HepG2 (cell line): Measurements from ENCODE around the gene SLC35A1. TPM values are rescaled to one million over a fixed set of nuclear protein-coding genes. Genes with fewer than 3 reads are reported as not detected.

Experiments used
- ARID2 ChIP-seq: sonication (generic); formaldehyde crosslinking; IDR thresholded peaks from 2 replicates; pipeline ENCODE4 v1.8.1; 2022; ENCODE audit warnings: mild to moderate bottlenecking, missing genetic modification reagents, borderline replicate concordance
- ARID5B ChIP-seq: IDR thresholded peaks from 2 replicates; pipeline ENCODE4 v1.4.0; 2020; ENCODE audit warnings: mild to moderate bottlenecking, missing genetic modification reagents
- BCL3 ChIP-seq: sonication (generic); formaldehyde crosslinking; IDR thresholded peaks from 2 replicates; pipeline ENCODE4 v1.5.1; 2020; ENCODE audit warnings: mild to moderate bottlenecking, missing genetic modification reagents, moderate library complexity
- CENPX ChIP-seq: sonication (generic); formaldehyde crosslinking; IDR thresholded peaks from 2 replicates; pipeline ENCODE4 v1.9.0; 2021; ENCODE audit warnings: mild to moderate bottlenecking, missing genetic modification reagents, moderate library complexity
- FOXA3 ChIP-seq: IDR thresholded peaks from 2 replicates; pipeline ENCODE4 v1.6.1; 2016; ENCODE audit warnings: missing genetic modification reagents, missing compliant biosample characterization
- HNF4A ChIP-seq: sonication (generic); formaldehyde crosslinking; IDR thresholded peaks from 2 replicates; pipeline ENCODE4 v1.4.0; 2020; ENCODE audit warnings: missing genetic modification reagents
- SALL2 ChIP-seq: sonication (generic); formaldehyde crosslinking; IDR thresholded peaks from 2 replicates; pipeline ENCODE4 v1.8.1; 2023; ENCODE audit warnings: mild to moderate bottlenecking, missing genetic modification reagents, inconsistent platforms
- SETDB1 ChIP-seq: sonication (generic); formaldehyde crosslinking; IDR thresholded peaks from 2 replicates; pipeline ENCODE4 v1.5.1; 2020; ENCODE audit warnings: missing genetic modification reagents, mild to moderate bottlenecking, borderline replicate concordance
- SNAPC2 ChIP-seq: sonication (generic); formaldehyde crosslinking; IDR thresholded peaks from 2 replicates; pipeline ENCODE4 v1.8.1; 2022; ENCODE audit warnings: mild to moderate bottlenecking, missing genetic modification reagents
- SOX5 ChIP-seq: IDR thresholded peaks from 2 replicates; pipeline ENCODE4 v1.6.1; 2016; ENCODE audit warnings: borderline replicate concordance
- TAF1 ChIP-seq: sonication (generic); formaldehyde crosslinking; IDR thresholded peaks from 2 replicates; pipeline ENCODE4 v1.4.0; 2020; ENCODE audit warnings: missing genetic modification reagents
- ZBTB20 ChIP-seq: sonication (generic); formaldehyde crosslinking; IDR thresholded peaks from 2 replicates; pipeline ENCODE4 v1.8.1; 2023; ENCODE audit warnings: missing genetic modification reagents, low read depth, mild to moderate bottlenecking, borderline replicate concordance
- ZBTB4 ChIP-seq: sonication (generic); formaldehyde crosslinking; IDR thresholded peaks from 2 replicates; pipeline ENCODE4 v1.4.0; 2020; ENCODE audit warnings: missing genetic modification reagents, mild to moderate bottlenecking, borderline replicate concordance
- ZNF552 ChIP-seq: sonication (generic); formaldehyde crosslinking; IDR thresholded peaks from 2 replicates; pipeline ENCODE4 v1.9.0; 2022; ENCODE audit warnings: missing genetic modification reagents, mild to moderate bottlenecking, borderline replicate concordance
- ZNF75D ChIP-seq: sonication (generic); formaldehyde crosslinking; IDR thresholded peaks from 2 replicates; pipeline ENCODE4 v1.8.1; 2023; ENCODE audit warnings: missing genetic modification reagents, mild to moderate bottlenecking, borderline replicate concordance
- ZNF768 ChIP-seq: sonication (generic); formaldehyde crosslinking; IDR thresholded peaks from 2 replicates; pipeline ENCODE4 v1.4.0; 2020; ENCODE audit warnings: missing genetic modification reagents
- polyA plus RNA-seq, 8 experiments: library from polyadenylated mRNA; depleted of rRNA in 3 of 8; stranded (reverse) in 7 of 8; unstranded in 1 of 8; fragments of >200 nt; fragmentation: Illumina TruSeq in 4 of 8; extraction: Trizol in 4 of 8; gene quantifications; 2 replicates each; pipeline versions ENCODE4 v1.2.1 to v1.2.3, GENCODE V29; 2011 to 2016; ENCODE audit warnings: low read depth in 4 of 8, missing spikeins in 1 of 8, mixed read lengths in 1 of 8; ENCODE audit not compliant: insufficient read depth in 1 of 8
- total RNA-seq, 5 experiments: library from RNA; depleted of rRNA; stranded (reverse); fragments of >200 nt; fragmentation: Illumina TruSeq; extraction: Trizol; gene quantifications; 2 replicates each; pipeline ENCODE4 v1.2.3, GENCODE V29; 2016; ENCODE audit warnings: low read depth in 1 of 5
- TF ChIP-seq, protein P1 (sequence below): sonication (generic); formaldehyde crosslinking; IDR thresholded peaks from 2 replicates; pipeline ENCODE4 v1.4.0; 2020; ENCODE audit warnings: missing genetic modification reagents

SLC35A1 gene
- total and polyA plus RNA-seq, 2 of the 13 experiments (the other 11 are each of a cell fraction or from before 2014, with no cell fraction given): 24.8 to 25.1 TPM

DNA sequence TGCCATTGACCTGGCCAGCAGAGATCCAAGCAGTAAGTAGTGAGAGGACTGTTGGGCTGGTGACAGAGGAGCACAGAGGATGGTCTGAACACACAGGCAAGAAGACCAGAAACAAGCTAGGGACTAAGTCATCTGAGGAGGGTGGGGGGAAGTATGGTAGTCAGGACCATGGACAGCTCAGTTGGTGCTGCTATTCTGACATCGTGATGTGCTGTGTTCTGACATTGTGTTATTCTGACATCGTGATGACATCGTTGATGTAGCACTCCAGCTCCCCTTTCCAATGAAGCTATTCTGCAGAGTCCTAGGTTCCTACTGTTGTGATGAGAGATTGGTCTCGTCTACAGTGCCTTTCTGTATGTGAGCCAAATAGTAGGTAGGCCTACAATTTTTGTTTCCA lies 36.3 kb upstream of the SLC35A1 start (continued):
- 0 out of 2 replicates have a peak, but pooled peaks have one; percentile 55 for TF ChIP-seq ARID2 (CRISPR knock-in tag)
- no peak for TF ChIP-seq ZNF768 (CRISPR knock-in tag)
- 0 out of 2 replicates have a peak, but pooled peaks have one; percentile 40 for TF ChIP-seq SOX5
- TF ChIP-seq ZBTB4: no peak
- TF ChIP-seq SETDB1: no peak
- TF ChIP-seq, protein P1, sequence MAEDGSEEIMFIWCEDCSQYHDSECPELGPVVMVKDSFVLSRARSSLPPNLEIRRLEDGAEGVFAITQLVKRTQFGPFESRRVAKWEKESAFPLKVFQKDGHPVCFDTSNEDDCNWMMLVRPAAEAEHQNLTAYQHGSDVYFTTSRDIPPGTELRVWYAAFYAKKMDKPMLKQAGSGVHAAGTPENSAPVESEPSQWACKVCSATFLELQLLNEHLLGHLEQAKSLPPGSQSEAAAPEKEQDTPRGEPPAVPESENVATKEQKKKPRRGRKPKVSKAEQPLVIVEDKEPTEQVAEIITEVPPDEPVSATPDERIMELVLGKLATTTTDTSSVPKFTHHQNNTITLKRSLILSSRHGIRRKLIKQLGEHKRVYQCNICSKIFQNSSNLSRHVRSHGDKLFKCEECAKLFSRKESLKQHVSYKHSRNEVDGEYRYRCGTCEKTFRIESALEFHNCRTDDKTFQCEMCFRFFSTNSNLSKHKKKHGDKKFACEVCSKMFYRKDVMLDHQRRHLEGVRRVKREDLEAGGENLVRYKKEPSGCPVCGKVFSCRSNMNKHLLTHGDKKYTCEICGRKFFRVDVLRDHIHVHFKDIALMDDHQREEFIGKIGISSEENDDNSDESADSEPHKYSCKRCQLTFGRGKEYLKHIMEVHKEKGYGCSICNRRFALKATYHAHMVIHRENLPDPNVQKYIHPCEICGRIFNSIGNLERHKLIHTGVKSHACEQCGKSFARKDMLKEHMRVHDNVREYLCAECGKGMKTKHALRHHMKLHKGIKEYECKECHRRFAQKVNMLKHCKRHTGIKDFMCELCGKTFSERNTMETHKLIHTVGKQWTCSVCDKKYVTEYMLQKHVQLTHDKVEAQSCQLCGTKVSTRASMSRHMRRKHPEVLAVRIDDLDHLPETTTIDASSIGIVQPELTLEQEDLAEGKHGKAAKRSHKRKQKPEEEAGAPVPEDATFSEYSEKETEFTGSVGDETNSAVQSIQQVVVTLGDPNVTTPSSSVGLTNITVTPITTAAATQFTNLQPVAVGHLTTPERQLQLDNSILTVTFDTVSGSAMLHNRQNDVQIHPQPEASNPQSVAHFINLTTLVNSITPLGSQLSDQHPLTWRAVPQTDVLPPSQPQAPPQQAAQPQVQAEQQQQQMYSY (CRISPR knock-in tag): no peak
- peak; percentile 64; the same call in 1 of the 2 replicates for TF ChIP-seq SALL2 (CRISPR knock-in tag)
- TF ChIP-seq FOXA3 (CRISPR knock-in tag): peak; percentile 49; the same call in 1 of the 2 replicates
- TF ChIP-seq BCL3: no peak
- TF ChIP-seq SNAPC2 (CRISPR knock-in tag): peak; percentile 55; the same call in 1 of the 2 replicates
- no peak for TF ChIP-seq ZNF75D
- peak; percentile 72; the same call in 1 of the 2 replicates for TF ChIP-seq ARID5B (CRISPR knock-in tag)
- TF ChIP-seq CENPX (CRISPR knock-in tag): no peak
- TF ChIP-seq ZBTB20 (CRISPR knock-in tag): peak; percentile 72; the same call in 1 of the 2 replicates
- no peak for TF ChIP-seq HNF4A (CRISPR knock-in tag)
- no peak for TF ChIP-seq ZNF552 (CRISPR knock-in tag)
- no peak for TF ChIP-seq TAF1 (CRISPR knock-in tag)
